Measurements from ENCODE around the gene SFSWAP. TPM values are rescaled to one million over a fixed set of nuclear protein-coding genes. Genes with fewer than 3 reads are reported as not detected.

SFSWAP gene
- total RNA-seq, 1 experiment from 2014 or later = 48.1 TPM

GRCh38 chr12:131753005-131753404 lies 42.1 kb downstream of the SFSWAP start:
- peaks cover 7% of the 10 kb centered on the region; the same call in 1 of the 2 replicates for H3K4me1 ChIP-seq (ENCODE audit: insufficient read depth, low read length)

More at GRCh38 chr12:131753005-131753404, 42.1 kb downstream of the SFSWAP start:
- no peaks in the 10 kb centered on the region for H3K27me3 ChIP-seq (ENCODE audit: insufficient read depth, low read length)
- no peaks in the 10 kb centered on the region for H3K79me1 ChIP-seq (ENCODE audit: insufficient read depth, low read depth, low read length, poor library complexity, severe bottlenecking)
- H2BK15ac ChIP-seq (ENCODE audit: low read depth, low read length) = no peak overlapping the region
- no peak overlapping the region for H2AK5ac ChIP-seq (ENCODE audit: insufficient read length, low read length)
- H3K23ac ChIP-seq (ENCODE audit: insufficient read length, low read depth, low read length) = no peak overlapping the region
- Mint-ChIP-seq H3K36me3 (ENCODE audit: insufficient read depth in 1 of 3, low read depth in 3 of 3) (peaks cover 44 to 71% (median 59%) of the 10 kb centered on the region in 3 experiments; a peak in 6 of 7 replicates), H3K27ac (peak overlapping the region in 2 of 3 experiments; percentile 62 to 78; a peak in 4 of 7 replicates), H3K9me3 (no peaks in the 10 kb centered on the region; a peak in 1 of 5 replicates), H3K4me3 (no peak overlapping the region), H3K4me1 (peaks cover 23 to 31% of the 10 kb centered on the region in 2 experiments), H3K27me3 (ENCODE audit: low read depth) (no peaks in the 10 kb centered on the region)
- H4K20me1 ChIP-seq (ENCODE audit: control insufficient read depth, insufficient read depth, insufficient read length) = peaks cover 2% of the 10 kb centered on the region
- H2AFZ ChIP-seq (ENCODE audit: low read length) = no peak overlapping the region
- H3K4ac ChIP-seq (ENCODE audit: low read depth, low read length) = no peak overlapping the region
- peak; percentile 27 for DNase-seq
- no peak overlapping the region for H2BK12ac ChIP-seq (ENCODE audit: insufficient read length, low read depth, low read length)
- H4K5ac ChIP-seq (ENCODE audit: insufficient read length, low read depth, low read length) = no peak overlapping the region
- H3K9ac ChIP-seq (ENCODE audit: extremely low read depth, insufficient read length, low read length) = no peak overlapping the region
- H4K8ac ChIP-seq (replicated peaks; ENCODE audit: insufficient read length, low read depth, low read length) = no peak overlapping the region
- H3K14ac ChIP-seq (ENCODE audit: insufficient read depth, low read length) = no peak overlapping the region
- H3K27ac ChIP-seq (ENCODE audit: insufficient read length, low read depth, low read length) = no peak overlapping the region
- H4K91ac ChIP-seq (ENCODE audit: insufficient read length, low read depth, low read length) = no peak overlapping the region
- no peaks in the 10 kb centered on the region for H3K9me3 ChIP-seq (ENCODE audit: control insufficient read depth, low read depth, low read length)
- no peak overlapping the region for H3K4me2 ChIP-seq (ENCODE audit: insufficient read depth, insufficient read length, low read length)
- H2BK20ac ChIP-seq (ENCODE audit: low read depth, low read length, poor library complexity, severe bottlenecking) = no peak overlapping the region
- H3K23me2 ChIP-seq (ENCODE audit: insufficient read length, low read depth, low read length, poor library complexity, severe bottlenecking) = no peaks in the 10 kb centered on the region
- H3K18ac ChIP-seq (ENCODE audit: insufficient read length, low read depth, low read length) = no peak overlapping the region
- H3K56ac ChIP-seq (ENCODE audit: insufficient read length, low read depth, low read length) = no peak overlapping the region
- no peak overlapping the region for H2BK120ac ChIP-seq (ENCODE audit: low read depth, low read length, poor library complexity, severe bottlenecking)
- no peak overlapping the region for H2BK5ac ChIP-seq (ENCODE audit: insufficient read length, low read length)
- H3T11ph ChIP-seq (ENCODE audit: low read length) = no peak overlapping the region
- H3K79me2 ChIP-seq (ENCODE audit: insufficient read depth, low read length) = no peaks in the 10 kb centered on the region
- no peak for TF ChIP-seq CTCF (conservative IDR thresholded peaks at IDR 0.05)
- no CpG with 5 or more reads among the region's 20 CpGs for WGBS (ENCODE audit: extremely low coverage, insufficient read length, low lambda C conversion rate)

Data from H9 (cell line).